Measurements from ENCODE around the gene SNAI1.

SNAI1 gene

GRCh38 chr20:50015993-50016770 lies 33.4 kb downstream of the SNAI1 start:
- DNase-seq (ENCODE audit: low spot score) (no peak), ATAC-seq (ENCODE audit: low read depth) (no peak)
- no peaks in the 10 kb centered on the region for H3K36me3 ChIP-seq (ENCODE audit: low read depth)
- no peaks in the 10 kb centered on the region for H3K9me3 ChIP-seq (ENCODE audit: severe bottlenecking)
- no peak for TF ChIP-seq CTCF (IDR thresholded peaks at IDR 0.05; ENCODE audit: poor library complexity, severe bottlenecking)
- peaks cover 21% of the 10 kb centered on the region for H3K4me1 ChIP-seq (ENCODE audit: insufficient read depth, poor library complexity, severe bottlenecking)
- no peak overlapping the region for H3K4me3 ChIP-seq (ENCODE audit: severe bottlenecking)
- H3K27me3 ChIP-seq (ENCODE audit: insufficient read depth, poor library complexity, severe bottlenecking): no peaks in the 10 kb centered on the region
- no peak overlapping the region for H3K27ac ChIP-seq (ENCODE audit: poor library complexity, severe bottlenecking)

GRCh38 chr20:50017160-50017559 lies 34.4 kb downstream of the SNAI1 start:
- no peak overlapping the region for H3K27ac ChIP-seq (ENCODE audit: poor library complexity, severe bottlenecking)
- H3K9me3 ChIP-seq (ENCODE audit: severe bottlenecking): no peaks in the 10 kb centered on the region
- H3K27me3 ChIP-seq (ENCODE audit: insufficient read depth, poor library complexity, severe bottlenecking): no peaks in the 10 kb centered on the region
- no peak for TF ChIP-seq CTCF (IDR thresholded peaks at IDR 0.05; ENCODE audit: poor library complexity, severe bottlenecking)
- ATAC-seq (ENCODE audit: low read depth) (no peak), DNase-seq (ENCODE audit: low spot score) (no peak)
- peaks cover 21% of the 10 kb centered on the region for H3K4me1 ChIP-seq (ENCODE audit: insufficient read depth, poor library complexity, severe bottlenecking)
- no peaks in the 10 kb centered on the region for H3K36me3 ChIP-seq (ENCODE audit: low read depth)
- H3K4me3 ChIP-seq (ENCODE audit: severe bottlenecking): no peak overlapping the region

- no peaks in the 10 kb centered on the region for H3K27me3 ChIP-seq (ENCODE audit: insufficient read depth, poor library complexity, severe bottlenecking)
- peaks cover 21% of the 10 kb centered on the region for H3K4me1 ChIP-seq (ENCODE audit: insufficient read depth, poor library complexity, severe bottlenecking)
- ATAC-seq (ENCODE audit: low read depth) (no peak), DNase-seq (ENCODE audit: low spot score) (no peak)
- H3K9me3 ChIP-seq (ENCODE audit: severe bottlenecking): no peaks in the 10 kb centered on the region
- H3K4me3 ChIP-seq (ENCODE audit: severe bottlenecking): no peak overlapping the region
- no peak overlapping the region for H3K27ac ChIP-seq (ENCODE audit: poor library complexity, severe bottlenecking)
- H3K36me3 ChIP-seq (ENCODE audit: low read depth): no peaks in the 10 kb centered on the region
- TF ChIP-seq CTCF (IDR thresholded peaks at IDR 0.05; ENCODE audit: poor library complexity, severe bottlenecking): no peak
Observed at GRCh38 chr20:50017576-50018248, 34.9 kb downstream of the SNAI1 start.

- peak; percentile 96 for DNase-seq (ENCODE audit: low spot score)
- peak overlapping the region; percentile 57 for H3K27ac ChIP-seq (ENCODE audit: poor library complexity, severe bottlenecking)
Observed at GRCh38 chr20:50019466-50020256, 36.9 kb downstream of the SNAI1 start.

More at GRCh38 chr20:50019466-50020256, 36.9 kb downstream of the SNAI1 start:
- no peaks in the 10 kb centered on the region for H3K27me3 ChIP-seq (ENCODE audit: insufficient read depth, poor library complexity, severe bottlenecking)
- no peak overlapping the region for H3K4me3 ChIP-seq (ENCODE audit: severe bottlenecking)
- peaks cover 21% of the 10 kb centered on the region for H3K4me1 ChIP-seq (ENCODE audit: insufficient read depth, poor library complexity, severe bottlenecking)
- H3K9me3 ChIP-seq (ENCODE audit: severe bottlenecking): no peaks in the 10 kb centered on the region
- peak; percentile 89 for ATAC-seq (ENCODE audit: low read depth)
- no peak for TF ChIP-seq CTCF (IDR thresholded peaks at IDR 0.05; ENCODE audit: poor library complexity, severe bottlenecking)
- no peaks in the 10 kb centered on the region for H3K36me3 ChIP-seq (ENCODE audit: low read depth)
